HG03159 (cell line): ENCODE data around the gene CDK5R2.
A peak's percentile ranks its signal among the peaks of the same experiment; 100 is the strongest.

ENCODE experiments used
- ATAC-seq: cut with Tn5 transposase; IDR thresholded peaks from one replicate; pipeline ENCODE4 v1.9.1; 2021; ENCODE audit warnings: mild to moderate bottlenecking, moderate library complexity; ENCODE audit not compliant: unreplicated experiment

The CDK5R2 gene

GRCh38 chr2:218961651-218962570 lies 2.4 kb downstream of the CDK5R2 start:
- no peak for ATAC-seq

DNA sequence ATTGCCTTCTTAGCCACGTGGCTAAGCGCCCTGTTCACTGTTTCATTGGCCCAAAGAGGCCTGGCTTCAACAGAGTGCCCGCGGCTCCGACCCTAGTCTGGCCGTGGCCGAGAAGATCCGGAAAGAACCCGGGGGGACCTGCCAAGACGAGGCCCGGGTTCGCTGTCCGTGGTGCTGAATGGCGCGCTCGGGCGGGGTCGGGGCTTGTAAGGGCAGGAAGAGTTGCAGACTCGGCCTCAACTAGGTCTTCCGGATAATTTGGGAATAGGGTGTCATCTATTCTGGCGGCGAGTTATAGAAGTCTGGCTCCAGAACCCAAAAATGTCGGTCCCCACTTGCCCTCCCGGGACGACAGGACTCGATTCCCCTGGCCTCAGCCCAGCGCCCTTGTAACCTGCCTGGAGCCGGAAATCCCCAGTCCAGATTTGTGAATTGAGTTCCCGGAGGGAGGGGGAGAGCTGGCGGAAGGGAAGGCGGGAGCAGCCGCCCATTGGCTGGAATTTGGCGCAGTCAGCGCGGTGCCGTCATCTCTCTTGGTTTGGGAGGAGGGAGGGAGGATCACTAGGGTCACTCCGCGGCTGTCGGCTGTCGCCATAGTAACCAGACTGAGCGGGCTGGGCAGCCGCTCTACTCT lies 3.5 kb downstream of the CDK5R2 start:
- ATAC-seq = no peak

- no peak for ATAC-seq
These were observed 4.1 kb downstream of the CDK5R2 start for GRCh38 chr2:218963601-218964000.

DNA sequence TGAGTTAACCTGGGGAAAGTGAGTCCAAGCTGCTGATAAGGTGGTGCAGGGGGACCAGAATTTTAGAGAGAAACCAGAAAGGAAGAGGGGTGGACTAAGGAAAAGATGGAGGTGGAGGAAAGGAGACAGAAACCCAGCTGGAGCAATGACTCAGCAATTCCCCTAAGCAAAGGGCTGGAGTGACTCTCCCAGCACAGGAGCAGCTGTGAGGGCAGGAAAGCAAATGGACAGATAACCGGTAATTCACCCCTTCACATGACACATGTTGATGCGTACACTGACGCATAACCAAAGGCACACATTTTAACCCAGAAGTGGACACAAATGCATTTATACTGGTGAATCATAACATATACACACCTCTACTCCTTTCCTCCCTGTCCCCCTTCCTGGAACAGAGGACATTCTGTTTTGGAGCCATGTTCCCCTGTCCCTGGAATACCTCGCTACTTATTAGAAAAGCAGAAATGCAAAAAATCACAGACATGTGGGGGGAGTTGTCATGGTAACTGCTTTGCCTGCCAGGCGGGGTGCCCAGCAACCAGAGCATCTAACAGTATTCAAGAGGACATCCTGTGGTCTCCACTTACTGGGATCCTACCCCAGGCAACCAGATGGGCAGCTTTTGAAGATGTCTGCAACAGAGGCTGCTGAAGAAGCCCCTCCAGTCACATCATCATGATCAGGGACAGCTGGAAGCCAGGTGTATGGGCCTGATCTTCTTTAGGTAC lies 4.7 kb downstream of the CDK5R2 start:
- ATAC-seq = no peak

- ATAC-seq = no peak
These were observed 11.4 kb downstream of the CDK5R2 start for GRCh38 chr2:218970894-218971293.

DNA sequence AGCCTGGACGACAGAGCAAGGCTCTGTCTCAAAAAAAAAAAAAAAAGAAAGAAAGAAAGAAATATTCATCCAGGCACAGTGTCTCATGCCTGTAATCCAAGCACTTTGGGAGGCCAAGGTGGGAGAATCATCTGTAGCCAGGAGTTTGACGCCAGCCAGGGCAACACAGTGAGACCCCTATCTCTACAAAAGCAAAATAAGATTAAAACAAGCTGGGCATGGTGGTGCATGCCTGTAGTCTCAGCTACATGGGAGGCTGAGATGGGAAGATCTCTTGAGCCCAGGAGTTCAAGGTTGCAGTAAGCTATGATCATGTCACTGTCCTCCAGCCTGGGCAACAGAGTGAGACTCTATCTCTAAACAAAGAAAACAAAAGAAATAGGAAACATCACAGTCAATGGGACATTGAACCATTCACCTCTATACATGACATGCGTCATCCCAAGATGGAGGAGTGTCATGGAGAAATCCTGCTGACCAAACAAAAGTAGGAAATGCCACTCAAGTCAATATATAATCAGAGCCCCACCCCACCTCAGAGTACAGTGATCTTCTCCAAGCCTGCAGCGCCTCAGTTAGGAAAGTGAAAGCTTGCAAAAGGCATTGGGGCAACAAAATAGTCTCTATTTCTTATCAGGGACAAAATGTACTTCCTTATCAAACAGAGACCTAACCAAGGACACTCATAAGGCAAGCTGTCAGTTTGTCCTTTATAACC lies 15.8 kb downstream of the CDK5R2 start:
- no peak for ATAC-seq

DNA sequence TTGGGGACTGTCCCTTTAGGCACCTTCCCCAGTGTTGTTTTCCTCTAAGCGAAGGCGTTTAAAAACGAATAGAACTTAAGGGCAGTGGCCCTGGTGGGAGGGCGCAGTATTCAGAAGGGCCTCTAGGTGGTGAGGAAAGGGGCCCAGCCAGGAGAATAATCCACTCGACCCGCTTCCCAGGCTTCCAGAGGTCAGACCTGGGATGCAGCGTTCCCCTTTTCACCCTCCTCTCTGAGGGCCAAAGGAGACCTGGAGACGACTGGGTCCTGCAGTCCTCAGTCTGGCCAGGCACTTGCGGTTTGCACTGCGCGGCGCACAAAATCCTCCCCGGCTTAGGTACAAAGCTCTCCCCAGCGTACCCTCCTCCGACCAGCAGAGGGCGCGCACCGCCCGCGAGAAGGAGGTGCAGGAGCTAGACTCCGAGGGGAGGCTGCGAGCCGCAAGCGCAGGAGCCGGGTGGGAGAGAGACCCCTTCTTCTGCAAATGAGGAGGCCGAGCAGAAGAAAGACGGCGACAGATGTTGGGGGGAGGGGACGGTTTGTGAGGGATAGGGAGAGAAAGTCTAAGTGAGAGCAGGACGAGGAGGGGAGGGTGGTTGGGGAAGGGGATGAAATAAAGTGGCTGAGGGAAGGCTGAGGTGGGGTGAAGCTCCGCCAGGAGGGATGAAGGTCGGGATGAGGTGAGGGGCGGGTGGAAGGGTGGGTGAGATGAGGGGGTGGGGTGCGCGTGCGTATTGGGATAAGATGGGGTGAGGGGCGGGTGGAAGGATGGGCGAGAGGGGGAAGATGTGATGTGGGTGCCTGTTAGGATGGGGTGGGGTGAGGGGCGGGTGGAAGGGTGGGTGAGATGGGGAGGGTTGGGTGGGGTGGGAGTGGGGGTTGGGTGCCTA lies 20.6 kb downstream of the CDK5R2 start:
- ATAC-seq = peak; percentile 89

DNA sequence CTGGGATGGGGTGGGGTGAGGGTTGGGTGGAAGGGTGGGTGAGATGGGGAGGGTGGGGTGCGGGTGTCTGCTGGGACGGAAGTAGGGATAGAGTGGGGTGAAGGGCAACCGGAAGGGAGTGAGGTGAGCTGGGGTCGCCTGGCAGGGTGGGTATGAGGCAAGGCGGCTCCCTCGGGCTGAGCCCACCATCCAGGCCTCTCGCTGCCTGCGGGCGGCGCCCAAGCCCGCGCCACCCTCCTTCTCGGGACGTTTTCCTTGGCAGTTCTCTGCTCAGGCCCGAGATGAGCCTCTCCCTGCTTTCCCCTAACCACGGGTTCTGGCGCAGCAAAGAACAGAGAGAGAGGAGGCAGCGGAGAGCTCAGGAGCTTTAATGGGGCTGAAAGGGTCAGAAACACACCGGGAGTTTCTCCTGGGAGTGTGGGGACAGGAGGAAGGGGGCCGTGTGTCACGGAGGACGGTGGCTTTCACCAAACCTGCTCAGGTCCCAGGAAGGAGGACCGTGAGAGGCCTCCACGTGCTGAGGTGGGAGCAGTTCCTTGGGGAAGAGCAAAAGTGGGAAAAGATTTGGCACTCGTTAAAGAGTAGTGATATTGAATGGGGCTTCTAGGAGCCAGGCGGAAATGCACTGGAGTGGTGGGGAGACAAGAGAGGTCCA lies 21.4 kb downstream of the CDK5R2 start:
- no peak for ATAC-seq

GRCh38 chr2:218981390-218981880 lies 22.0 kb downstream of the CDK5R2 start:
- ATAC-seq = no peak

DNA sequence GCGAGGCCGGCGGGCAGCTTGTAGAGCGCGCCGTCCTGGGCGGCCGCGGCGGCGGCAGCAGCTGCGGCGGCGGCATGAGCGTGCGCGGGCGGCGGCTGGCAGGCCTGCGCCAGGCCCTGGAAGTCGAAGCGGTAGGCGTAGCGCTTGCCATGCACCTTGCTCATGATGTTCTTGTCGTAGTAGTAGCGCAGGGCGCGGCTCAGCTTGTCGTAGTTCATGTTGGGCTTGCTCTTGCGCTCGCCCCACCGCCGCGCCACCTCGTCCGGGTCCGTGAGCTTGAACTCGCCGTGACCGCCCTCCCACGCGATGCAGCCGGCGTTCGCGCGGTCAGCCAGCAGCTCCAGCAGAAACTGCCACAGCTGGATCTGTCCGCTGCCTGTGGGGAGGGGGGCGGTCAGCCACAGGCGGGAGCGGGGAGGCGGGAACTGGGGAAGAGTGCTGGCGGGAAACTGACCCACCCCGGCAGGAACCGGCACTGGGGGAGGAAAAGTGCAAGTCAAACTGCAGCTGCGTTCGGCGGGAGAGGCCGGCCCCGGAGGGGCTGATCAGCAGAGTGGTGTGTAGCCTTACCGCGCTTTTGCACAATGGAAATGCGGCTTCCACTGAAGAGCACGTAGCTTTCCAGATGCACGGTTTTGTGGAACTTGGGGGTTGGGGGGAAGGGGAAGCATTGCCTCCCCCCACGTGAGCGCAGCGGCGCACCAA lies 22.6 kb downstream of the CDK5R2 start:
- ATAC-seq = no peak

DNA sequence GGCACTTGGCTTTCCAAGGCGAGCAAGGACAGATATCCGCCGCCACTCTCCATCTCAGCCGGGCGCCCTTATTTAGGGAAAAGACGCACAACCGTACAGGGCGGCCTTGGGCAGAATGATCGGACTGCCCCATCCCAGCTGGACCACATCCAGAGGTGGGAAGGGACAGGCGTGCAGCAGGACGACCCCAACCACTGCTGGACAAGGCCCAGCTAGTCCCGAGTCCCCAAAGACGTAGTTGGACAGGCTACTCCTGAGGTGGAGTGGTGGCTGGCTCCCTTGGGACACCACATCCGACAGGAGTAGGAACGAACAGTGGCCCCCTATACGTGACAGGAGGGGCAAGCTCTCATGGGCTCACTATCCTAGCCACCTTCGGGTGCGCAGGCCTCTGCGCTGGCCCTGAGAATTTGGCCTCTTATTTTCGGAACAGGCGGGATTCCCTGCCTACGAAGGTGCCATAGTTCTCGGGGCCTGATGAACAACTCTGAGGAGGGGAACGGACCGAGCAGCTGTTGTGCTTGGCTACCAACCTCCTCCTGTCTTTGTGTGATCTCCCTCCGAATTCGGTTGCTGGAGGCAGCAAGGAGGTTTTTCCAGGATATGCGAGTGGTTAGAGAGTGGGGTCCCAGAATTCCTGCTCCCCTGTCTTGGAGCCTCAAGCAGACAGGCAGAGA lies 23.3 kb downstream of the CDK5R2 start:
- no peak for ATAC-seq

- ATAC-seq = no peak
These were observed 23.9 kb downstream of the CDK5R2 start for GRCh38 chr2:218983263-218983933.

- no peak for ATAC-seq
These were observed 24.4 kb downstream of the CDK5R2 start for GRCh38 chr2:218983934-218984238.

DNA sequence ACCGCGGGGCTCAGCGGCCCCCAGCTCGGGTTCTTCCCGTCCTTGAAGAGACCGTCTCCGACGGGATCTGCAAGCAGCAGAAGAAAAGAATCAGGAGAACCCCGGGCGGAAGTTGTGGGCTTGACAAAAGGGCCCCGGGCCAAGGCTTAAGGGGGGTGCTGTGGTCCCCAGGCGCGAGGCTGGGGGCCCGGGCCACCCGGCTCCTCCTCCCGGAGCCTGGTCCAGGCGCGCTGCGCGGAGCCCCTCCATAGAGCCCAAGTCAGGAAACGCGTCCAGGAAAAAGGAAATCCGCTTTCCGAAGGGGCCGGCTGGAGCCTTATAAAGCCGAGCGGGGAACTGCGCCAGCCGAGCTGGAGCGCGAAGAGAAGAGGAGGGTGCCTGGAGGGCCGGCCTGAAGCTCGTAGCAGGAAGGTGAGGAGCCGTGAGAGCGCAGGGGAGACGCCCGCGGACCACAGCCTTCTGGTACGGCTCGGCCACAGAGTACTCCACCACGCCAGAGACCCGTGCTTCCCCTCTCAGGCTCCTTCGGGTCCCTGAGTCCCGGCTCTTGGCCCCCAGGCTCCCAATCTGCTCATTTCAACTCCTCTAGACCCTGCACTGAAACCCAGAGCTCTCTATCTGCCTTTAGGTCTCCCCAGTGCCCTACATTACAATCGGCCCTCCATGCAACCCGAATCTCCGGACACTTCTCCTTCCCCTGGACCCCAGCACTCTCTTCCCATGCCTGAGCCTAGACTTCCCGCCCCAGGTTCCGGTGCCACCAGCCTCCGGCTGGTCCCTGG lies 25.0 kb downstream of the CDK5R2 start:
- ATAC-seq = no peak

DNA sequence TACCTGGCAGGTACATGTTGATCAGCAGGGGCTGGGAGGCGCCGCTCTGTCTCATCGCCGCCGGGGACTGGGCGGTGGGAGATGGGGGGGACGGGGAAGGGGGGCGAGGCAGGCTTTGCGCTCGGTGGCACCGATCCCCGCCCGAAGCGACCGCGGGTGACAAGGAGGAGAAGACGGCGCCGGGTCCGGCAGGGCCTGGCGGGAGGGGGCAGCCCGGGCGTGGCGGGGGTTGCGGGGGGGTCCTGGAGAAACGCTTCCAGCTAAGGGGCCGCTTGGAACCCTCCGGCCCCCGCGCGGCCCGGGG lies 25.5 kb downstream of the CDK5R2 start, which contains the start of gene FEV:
Gene FEV, minus strand, starts transcription at position 164 of the 304 bp plus-strand sequence. Its CDS starts 109 bp downstream, at position 55.
- ATAC-seq = no peak

GRCh38 chr2:218985325-218986091 lies 26.0 kb downstream of the CDK5R2 start:
- ATAC-seq = no peak
